Measurements from ENCODE around the gene SUFU.

Gene SUFU

GRCh38 chr10:102593804-102594079, 90.0 kb downstream of the SUFU start:
- Mint-ChIP-seq H3K36me3 (ENCODE audit: low read depth) (peaks cover 81% of the 10 kb centered on the region), H3K4me1 (ENCODE audit: low read depth) (peaks cover 15% of the 10 kb centered on the region), H3K27ac (no peak overlapping the region), H3K27me3 (no peaks in the 10 kb centered on the region), H3K4me3 (no peak overlapping the region), H3K9me3 (no peaks in the 10 kb centered on the region)
- intact Hi-C loops (cut with micrococcal nuclease) = no loop called here

GRCh38 chr10:102595293-102595692, 91.5 kb downstream of the SUFU start:
- Mint-ChIP-seq H3K4me1 (ENCODE audit: low read depth) (peaks cover 15% of the 10 kb centered on the region), H3K4me3 (no peak overlapping the region), H3K36me3 (ENCODE audit: low read depth) (peaks cover 96% of the 10 kb centered on the region), H3K27me3 (no peaks in the 10 kb centered on the region), H3K27ac (no peak overlapping the region), H3K9me3 (no peaks in the 10 kb centered on the region)
- intact Hi-C loops (cut with micrococcal nuclease) = no loop called here

- Mint-ChIP-seq H3K4me1 (ENCODE audit: low read depth) (peaks cover 15% of the 10 kb centered on the region), H3K9me3 (no peaks in the 10 kb centered on the region), H3K27me3 (no peaks in the 10 kb centered on the region), H3K27ac (no peak overlapping the region), H3K4me3 (no peak overlapping the region), H3K36me3 (ENCODE audit: low read depth) (peaks cover 97% of the 10 kb centered on the region)
- intact Hi-C loops (cut with micrococcal nuclease) = no loop called here
These were observed 92.1 kb downstream of the SUFU start for GRCh38 chr10:102595897-102596296.

GRCh38 chr10:102596506-102596971, 92.8 kb downstream of the SUFU start:
- H3K4me1 Mint-ChIP-seq (ENCODE audit: low read depth) = peaks cover 15% of the 10 kb centered on the region
- intact Hi-C loops (cut with micrococcal nuclease) = no loop called here
- no peaks in the 10 kb centered on the region for H3K9me3 Mint-ChIP-seq
- H3K4me3 Mint-ChIP-seq = no peak overlapping the region
- H3K36me3 Mint-ChIP-seq (ENCODE audit: low read depth) = peaks cover 97% of the 10 kb centered on the region
- H3K27me3 Mint-ChIP-seq = no peaks in the 10 kb centered on the region
- H3K27ac Mint-ChIP-seq = no peak overlapping the region

GRCh38 chr10:102597131-102597991, 93.6 kb downstream of the SUFU start:
- H3K36me3 Mint-ChIP-seq (ENCODE audit: low read depth) = peaks cover 100% of the 10 kb centered on the region
- no peaks in the 10 kb centered on the region for H3K27me3 Mint-ChIP-seq
- no peak overlapping the region for H3K27ac Mint-ChIP-seq
- peaks cover 15% of the 10 kb centered on the region for H3K4me1 Mint-ChIP-seq (ENCODE audit: low read depth)
- no peaks in the 10 kb centered on the region for H3K9me3 Mint-ChIP-seq
- intact Hi-C loops (cut with micrococcal nuclease) = no loop called here
- no peak overlapping the region for H3K4me3 Mint-ChIP-seq

- Mint-ChIP-seq H3K9me3 (no peaks in the 10 kb centered on the region), H3K4me1 (ENCODE audit: low read depth) (peaks cover 20% of the 10 kb centered on the region), H3K27ac (no peak overlapping the region), H3K4me3 (no peak overlapping the region), H3K36me3 (ENCODE audit: low read depth) (peaks cover 100% of the 10 kb centered on the region), H3K27me3 (no peaks in the 10 kb centered on the region)
- intact Hi-C loops (cut with micrococcal nuclease) = no loop called here
These were observed 94.5 kb downstream of the SUFU start for GRCh38 chr10:102598243-102598642.

- peaks cover 35% of the 10 kb centered on the region for H3K4me1 Mint-ChIP-seq (ENCODE audit: low read depth)
- H3K36me3 Mint-ChIP-seq (ENCODE audit: low read depth) = peaks cover 100% of the 10 kb centered on the region
- intact Hi-C loops (cut with micrococcal nuclease) = no loop called here
- no peak overlapping the region for H3K27ac Mint-ChIP-seq
- no peaks in the 10 kb centered on the region for H3K27me3 Mint-ChIP-seq
- H3K4me3 Mint-ChIP-seq = no peak overlapping the region
- no peaks in the 10 kb centered on the region for H3K9me3 Mint-ChIP-seq
These were observed 96.0 kb downstream of the SUFU start for GRCh38 chr10:102599565-102600327.

- Mint-ChIP-seq H3K27ac (no peak overlapping the region), H3K36me3 (ENCODE audit: low read depth) (peaks cover 100% of the 10 kb centered on the region)
- intact Hi-C loops (cut with micrococcal nuclease) = no loop called here
These were observed 97.0 kb downstream of the SUFU start for GRCh38 chr10:102600816-102601215.

GRCh38 chr10:102601639-102602038, 97.9 kb downstream of the SUFU start:
- Mint-ChIP-seq H3K27ac (no peak overlapping the region), H3K4me3 (no peak overlapping the region), H3K9me3 (no peaks in the 10 kb centered on the region), H3K4me1 (ENCODE audit: low read depth) (peaks cover 25% of the 10 kb centered on the region), H3K36me3 (ENCODE audit: low read depth) (peaks cover 100% of the 10 kb centered on the region), H3K27me3 (no peaks in the 10 kb centered on the region)
- intact Hi-C loops (cut with micrococcal nuclease) = no loop called here

More at GRCh38 chr10:102600816-102601215, 97.0 kb downstream of the SUFU start:
- no peak overlapping the region for H3K4me3 Mint-ChIP-seq
- H3K4me1 Mint-ChIP-seq (ENCODE audit: low read depth) = peaks cover 33% of the 10 kb centered on the region
- H3K9me3 Mint-ChIP-seq = no peaks in the 10 kb centered on the region
- H3K27me3 Mint-ChIP-seq = no peaks in the 10 kb centered on the region

GRCh38 chr10:102602272-102603045, 98.7 kb downstream of the SUFU start:
- intact Hi-C loops (cut with micrococcal nuclease) = no loop called here
- peak overlapping the region; percentile 65 for H3K27ac Mint-ChIP-seq
- H3K9me3 Mint-ChIP-seq = no peaks in the 10 kb centered on the region
- H3K4me1 Mint-ChIP-seq (ENCODE audit: low read depth) = peaks cover 23% of the 10 kb centered on the region
- no peaks in the 10 kb centered on the region for H3K27me3 Mint-ChIP-seq
- H3K4me3 Mint-ChIP-seq = no peak overlapping the region
- H3K36me3 Mint-ChIP-seq (ENCODE audit: low read depth) = peaks cover 100% of the 10 kb centered on the region

- no peaks in the 10 kb centered on the region for H3K27me3 Mint-ChIP-seq
- H3K9me3 Mint-ChIP-seq = no peaks in the 10 kb centered on the region
- intact Hi-C loops (cut with micrococcal nuclease) = no loop called here
- peaks cover 100% of the 10 kb centered on the region for H3K36me3 Mint-ChIP-seq (ENCODE audit: low read depth)
- peaks cover 20% of the 10 kb centered on the region for H3K4me1 Mint-ChIP-seq (ENCODE audit: low read depth)
- H3K4me3 Mint-ChIP-seq = no peak overlapping the region
- H3K27ac Mint-ChIP-seq = peak overlapping the region; percentile 23
These were observed 100.2 kb downstream of the SUFU start for GRCh38 chr10:102603946-102604345.

GRCh38 chr10:102604439-102604841, 100.7 kb downstream of the SUFU start:
- H3K4me1 Mint-ChIP-seq (ENCODE audit: low read depth) = peaks cover 20% of the 10 kb centered on the region
- peaks cover 100% of the 10 kb centered on the region for H3K36me3 Mint-ChIP-seq (ENCODE audit: low read depth)
- H3K27ac Mint-ChIP-seq = peak overlapping the region; percentile 23
- no peaks in the 10 kb centered on the region for H3K27me3 Mint-ChIP-seq
- no peak overlapping the region for H3K4me3 Mint-ChIP-seq
- no peaks in the 10 kb centered on the region for H3K9me3 Mint-ChIP-seq
- intact Hi-C loops (cut with micrococcal nuclease) = no loop called here

- Mint-ChIP-seq H3K27me3 (no peaks in the 10 kb centered on the region), H3K36me3 (ENCODE audit: low read depth) (peaks cover 100% of the 10 kb centered on the region), H3K9me3 (no peaks in the 10 kb centered on the region), H3K4me3 (no peak overlapping the region), H3K4me1 (ENCODE audit: low read depth) (peaks cover 20% of the 10 kb centered on the region), H3K27ac (no peak overlapping the region)
- intact Hi-C loops (cut with micrococcal nuclease) = no loop called here
These were observed 101.9 kb downstream of the SUFU start for GRCh38 chr10:102605712-102606111.

GRCh38 chr10:102608487-102608886, 104.7 kb downstream of the SUFU start:
- peaks cover 12% of the 10 kb centered on the region for H3K4me1 Mint-ChIP-seq (ENCODE audit: low read depth)
- intact Hi-C loops (cut with micrococcal nuclease) = no loop called here
- no peak overlapping the region for H3K4me3 Mint-ChIP-seq
- peaks cover 100% of the 10 kb centered on the region for H3K36me3 Mint-ChIP-seq (ENCODE audit: low read depth)
- H3K27ac Mint-ChIP-seq = no peak overlapping the region
- no peaks in the 10 kb centered on the region for H3K9me3 Mint-ChIP-seq
- H3K27me3 Mint-ChIP-seq = no peaks in the 10 kb centered on the region

Data from dendritic cell treated with granulocyte-macrophage colony-stimulating factor and Interleukin-4, amounts not matched to agents 40 ng/mL and 50 ng/mL, for 4 days (primary cell).